ENCODE data around the gene TMEM236. TPM values are rescaled to one million over a fixed set of nuclear protein-coding genes. Genes with fewer than 3 reads are reported as not detected.

Gene TMEM236
- total and polyA plus RNA-seq, 2 of the 4 experiments (the other 2 are of a cell fraction), result not detected

DNA sequence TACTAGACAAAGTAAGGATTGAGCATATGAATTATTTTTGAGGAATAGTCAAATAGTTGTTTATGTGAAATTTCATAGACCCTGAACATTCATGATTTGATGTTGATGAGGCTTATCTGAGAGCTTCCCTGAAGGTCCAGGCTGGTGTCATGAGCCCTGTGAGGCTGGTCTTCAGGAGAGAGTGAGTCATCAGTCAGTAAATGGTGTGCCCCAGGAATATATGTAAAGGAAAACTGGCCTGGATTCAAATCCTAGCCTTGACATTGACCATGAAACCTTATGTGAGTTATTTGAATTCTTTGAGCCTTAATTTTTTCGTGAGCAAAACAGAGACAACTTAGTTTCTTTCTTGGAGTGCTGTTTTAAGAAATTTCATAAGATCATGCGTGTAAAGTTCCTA, 6.2 kb downstream of the TMEM236 start:
- intact Hi-C loops (cut with micrococcal nuclease), result no loop called here
- ATAC-seq (ENCODE audit: low read depth) (0 out of 2 replicates have a peak, but pooled peaks have one; percentile 21), DNase-seq (no peak)
- BruUV-seq (replicated peaks), result no TSS peak
- H2BK15ac ChIP-seq (ENCODE audit: low read depth, low read length), result no peak overlapping the region
- no peak overlapping the region for H3K56ac ChIP-seq (ENCODE audit: extremely low read depth, insufficient read depth, low read length)
- H3K18ac ChIP-seq (ENCODE audit: low read depth, low read length), result no peak overlapping the region; the same call in 1 of the 2 replicates
- H3K9me3 ChIP-seq (ENCODE audit: control insufficient read depth, insufficient read depth, low read length), result no peaks in the 10 kb centered on the region
- TF ChIP-seq MAZ (IDR thresholded peaks at IDR 0.05; ENCODE audit: borderline replicate concordance, low read depth, low read length) (no peak), BHLHE40 (IDR thresholded peaks at IDR 0.05; ENCODE audit: low read depth, low read length) (no peak), RCOR1 (IDR thresholded peaks at IDR 0.05; ENCODE audit: insufficient replicate concordance, low read length) (no peak), MAFK (IDR thresholded peaks at IDR 0.05; ENCODE audit: low read depth, low read length) (no peak), RFX5 (IDR thresholded peaks at IDR 0.05; ENCODE audit: low read depth, low read length) (no peak)
- H3K9me1 ChIP-seq (ENCODE audit: insufficient read depth, low read length), result no peaks in the 10 kb centered on the region
- dilution Hi-C loops (cut with HindIII; ENCODE audit: low sequenced_read_pairs, unreplicated experiment), result no loop called here
- no peaks in the 10 kb centered on the region for H4K20me1 ChIP-seq (ENCODE audit: insufficient read depth, low read length)
- 0 out of 2 replicates have a peak overlapping the region, but pooled peaks have one; percentile 15 for H3K14ac ChIP-seq (replicated peaks; ENCODE audit: low read depth, low read length)
- POLR2A ChIA-PET (ENCODE audit: unreplicated experiment), result no interaction called here
- CTCF ChIA-PET, result no interaction called here
- H2AK9ac ChIP-seq (replicated peaks; ENCODE audit: low read depth, low read length, poor library complexity), result no peak overlapping the region
- no peak overlapping the region for H2BK5ac ChIP-seq (ENCODE audit: low read depth, low read length, poor library complexity, severe bottlenecking)
- no peaks in the 10 kb centered on the region for H3K4me1 ChIP-seq (ENCODE audit: control insufficient read depth, insufficient read depth, low read length)
- no peaks in the 10 kb centered on the region; the same call in 1 of the 2 replicates for H3K27me3 ChIP-seq (ENCODE audit: control insufficient read depth, insufficient read depth, low read length)
- no peak overlapping the region for H3K27ac ChIP-seq (ENCODE audit: insufficient read depth, low read length)
- H2BK120ac ChIP-seq (ENCODE audit: low read depth, low read length), result no peak overlapping the region
- H3K23ac ChIP-seq (ENCODE audit: low read depth, low read length), result no peak overlapping the region
- no peak overlapping the region for H4K5ac ChIP-seq (ENCODE audit: low read depth, low read length)
- WGBS, 2 experiments (ENCODE audit: extremely low coverage in 2 of 2, insufficient read length in 1 of 2), result 80% methylated on average over 1 of the region's 2 CpGs; no CpG with 5 or more reads in 1 of the 2 experiments
- H2BK20ac ChIP-seq (ENCODE audit: low read depth, low read length), result no peak overlapping the region
- no peak overlapping the region for H2AFZ ChIP-seq (replicated peaks; ENCODE audit: low read length, poor library complexity)
- H3K4me3 ChIP-seq (ENCODE audit: insufficient read depth, low read depth, low read length), result no peak overlapping the region
- H3K36me3 ChIP-seq (ENCODE audit: control insufficient read depth, insufficient read depth, low read length), result no peaks in the 10 kb centered on the region
- H3K9ac ChIP-seq (ENCODE audit: low read depth, low read length), result no peak overlapping the region
- H4K8ac ChIP-seq (ENCODE audit: low read depth in 2 of 2, low read length in 2 of 2), result no peak overlapping the region
- in situ Hi-C loops (cut with MboI; ENCODE audit: low sequenced_read_pairs), result no loop called here
- H3K79me1 ChIP-seq (ENCODE audit: low read depth in 1 of 2, low read length in 2 of 2), result no peaks in the 10 kb centered on the region
- H2AK5ac ChIP-seq (ENCODE audit: low read depth, low read length), result no peak overlapping the region
- no peak overlapping the region for H3K4ac ChIP-seq (ENCODE audit: low read depth, low read length)
- no peak overlapping the region for H3K4me2 ChIP-seq (ENCODE audit: low read depth, low read length)
- no peak overlapping the region for H4K91ac ChIP-seq (ENCODE audit: insufficient read depth, low read depth, low read length)
